ENCODE results near the gene TBCE. TPM values are rescaled to one million over a fixed set of nuclear protein-coding genes. Genes with fewer than 3 reads are reported as not detected.

Gene TBCE
- total RNA-seq, 4 donors from 2014 or later, result 38.0 to 50.3 (median 44.8) TPM

- Histone ChIP-seq H3K27ac (no peak overlapping the region), H3K4me3 (replicated peaks in 1 of 3) (no peak overlapping the region), H3K36me3 (no peaks in the 10 kb centered on the region), H3K27me3 (no peaks in the 10 kb centered on the region), H3K9me3 (no peaks in the 10 kb centered on the region), H3K4me1 (peaks cover 12 to 24% of the 10 kb centered on the region in 2 donors)
- intact Hi-C loops (cut with DNase I), result loop anchor here (5.0 kb wide), 2 partner anchors 90 to 165 kb away; partner anchors contain the start of genes ARID4B and GGPS1
- peak; percentile 68 to 70 for DNase-seq
- WGBS, 2 donors, result 34 to 37% methylated on average over 8 of the region's 8 CpGs
- TF ChIP-seq, protein P1, sequence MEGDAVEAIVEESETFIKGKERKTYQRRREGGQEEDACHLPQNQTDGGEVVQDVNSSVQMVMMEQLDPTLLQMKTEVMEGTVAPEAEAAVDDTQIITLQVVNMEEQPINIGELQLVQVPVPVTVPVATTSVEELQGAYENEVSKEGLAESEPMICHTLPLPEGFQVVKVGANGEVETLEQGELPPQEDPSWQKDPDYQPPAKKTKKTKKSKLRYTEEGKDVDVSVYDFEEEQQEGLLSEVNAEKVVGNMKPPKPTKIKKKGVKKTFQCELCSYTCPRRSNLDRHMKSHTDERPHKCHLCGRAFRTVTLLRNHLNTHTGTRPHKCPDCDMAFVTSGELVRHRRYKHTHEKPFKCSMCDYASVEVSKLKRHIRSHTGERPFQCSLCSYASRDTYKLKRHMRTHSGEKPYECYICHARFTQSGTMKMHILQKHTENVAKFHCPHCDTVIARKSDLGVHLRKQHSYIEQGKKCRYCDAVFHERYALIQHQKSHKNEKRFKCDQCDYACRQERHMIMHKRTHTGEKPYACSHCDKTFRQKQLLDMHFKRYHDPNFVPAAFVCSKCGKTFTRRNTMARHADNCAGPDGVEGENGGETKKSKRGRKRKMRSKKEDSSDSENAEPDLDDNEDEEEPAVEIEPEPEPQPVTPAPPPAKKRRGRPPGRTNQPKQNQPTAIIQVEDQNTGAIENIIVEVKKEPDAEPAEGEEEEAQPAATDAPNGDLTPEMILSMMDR (IDR thresholded peaks at IDR 0.05), result peak; percentile 47 to 93 (median 86)
- TF ChIP-seq POLR2A (IDR thresholded peaks at IDR 0.05), result no peak
Measured at GRCh38 chr1:235417086-235417697, 50.0 kb downstream of the TBCE start.

DNA sequence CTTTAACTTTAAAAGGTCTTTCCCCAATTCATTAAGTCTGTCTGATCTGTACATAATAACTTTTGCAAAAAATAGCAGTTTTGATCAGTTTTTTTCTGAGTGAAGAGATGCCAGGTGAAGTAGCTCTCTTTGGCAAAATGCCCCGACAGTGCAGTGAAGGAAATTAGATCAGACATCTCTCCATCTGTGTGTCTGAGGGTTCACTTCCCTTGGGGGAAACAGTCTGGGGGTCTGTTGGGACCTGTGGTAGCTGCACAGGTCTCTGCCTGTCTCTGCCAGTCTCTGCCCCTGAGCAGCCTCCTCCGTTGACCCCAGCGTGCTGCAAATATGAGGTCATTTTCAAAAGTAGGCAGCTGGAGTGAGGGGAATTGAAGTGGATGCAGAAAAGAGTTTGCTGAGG, 54.5 kb downstream of the TBCE start:
- Histone ChIP-seq H3K4me1 (peaks cover 12 to 28% of the 10 kb centered on the region in 2 donors), H3K27ac (no peak overlapping the region), H3K9me3 (no peaks in the 10 kb centered on the region), H3K36me3 (no peaks in the 10 kb centered on the region), H3K4me3 (replicated peaks in 1 of 3) (no peak overlapping the region), H3K27me3 (no peaks in the 10 kb centered on the region)
- DNase-seq, result no peak
- intact Hi-C loops (cut with DNase I), result no loop called here
- WGBS, 2 donors, result 49 to 69% methylated on average over 3 of the region's 3 CpGs
- no peak for TF ChIP-seq POLR2A (IDR thresholded peaks at IDR 0.05)
- TF ChIP-seq, protein P1 (IDR thresholded peaks at IDR 0.05), result no peak

DNA sequence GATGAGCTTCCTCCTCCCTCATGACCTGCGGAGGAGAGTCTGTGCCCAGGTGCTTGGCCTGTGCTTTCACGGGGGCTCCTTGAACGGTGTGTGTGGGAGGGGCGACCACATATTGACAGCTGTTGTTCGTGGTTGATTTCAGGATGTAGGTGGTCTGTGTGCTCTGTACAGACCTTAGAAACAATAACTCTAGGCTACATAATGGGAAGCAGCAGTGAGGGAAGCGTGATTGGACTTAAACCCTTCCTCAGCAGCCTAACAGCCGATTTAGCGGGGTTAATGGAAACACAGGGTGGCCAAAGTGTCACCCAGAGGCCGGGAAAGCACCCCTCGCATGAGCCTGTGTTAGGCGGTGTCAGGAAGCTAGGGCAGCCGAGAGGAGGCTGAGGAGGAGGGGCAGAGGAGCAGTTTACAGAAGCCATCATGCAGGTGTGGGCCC, 56.0 kb downstream of the TBCE start:
- Histone ChIP-seq H3K9me3 (no peaks in the 10 kb centered on the region), H3K27ac (peak overlapping the region in 1 of 3 donors; percentile 32), H3K36me3 (no peaks in the 10 kb centered on the region), H3K4me1 (peaks cover 12 to 28% of the 10 kb centered on the region in 2 donors), H3K27me3 (no peaks in the 10 kb centered on the region), H3K4me3 (replicated peaks in 1 of 3) (no peak overlapping the region)
- 54 to 64% methylated on average over 12 of the region's 12 CpGs for WGBS, 2 donors
- intact Hi-C loops (cut with DNase I), result no loop called here
- DNase-seq, result no peak
- TF ChIP-seq, protein P1 (IDR thresholded peaks at IDR 0.05), result no peak
- no peak for TF ChIP-seq POLR2A (IDR thresholded peaks at IDR 0.05)

DNA sequence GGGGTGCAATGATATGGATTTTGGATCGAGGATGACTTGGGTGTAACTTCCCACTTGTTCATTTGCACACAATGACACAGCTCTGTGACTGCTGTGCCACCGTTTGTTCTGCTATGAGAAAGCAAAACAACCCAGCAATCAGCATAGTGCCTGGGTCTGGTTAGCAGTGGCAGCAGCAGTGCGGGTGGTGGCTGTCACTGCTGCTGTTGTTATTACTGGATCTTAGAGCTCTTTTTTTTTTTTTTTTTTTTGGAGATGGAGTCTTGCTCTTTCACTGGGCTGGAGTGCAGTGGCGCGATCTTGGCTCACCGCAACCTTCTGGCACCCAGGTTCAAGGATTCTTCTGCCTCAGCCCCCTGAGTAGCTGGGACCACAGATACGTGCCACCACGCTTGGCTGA, 56.9 kb downstream of the TBCE start:
- 22 to 43% methylated on average over 8 of the region's 8 CpGs for WGBS, 2 donors

GRCh38 chr1:235425357-235425756, 58.1 kb downstream of the TBCE start:
- WGBS, 2 donors, result 94 to 98% methylated on average over 9 of the region's 9 CpGs
- Histone ChIP-seq H3K9me3 (no peaks in the 10 kb centered on the region), H3K27me3 (no peaks in the 10 kb centered on the region), H3K4me3 (replicated peaks in 1 of 3) (no peak overlapping the region), H3K27ac (no peak overlapping the region), H3K36me3 (no peaks in the 10 kb centered on the region), H3K4me1 (peaks cover 0 to 15% of the 10 kb centered on the region in 2 donors)
- no peak for TF ChIP-seq POLR2A (IDR thresholded peaks at IDR 0.05)
- TF ChIP-seq, protein P1 (IDR thresholded peaks at IDR 0.05), result no peak
- intact Hi-C loops (cut with DNase I), result no loop called here
- no peak for DNase-seq

More for the DNA sequence above, 56.9 kb downstream of the TBCE start:
- Histone ChIP-seq H3K27ac (peak overlapping the region in 2 of 3 donors; percentile 4), H3K9me3 (no peaks in the 10 kb centered on the region), H3K4me3 (replicated peaks in 1 of 3) (no peak overlapping the region), H3K36me3 (no peaks in the 10 kb centered on the region), H3K4me1 (peaks cover 7 to 23% of the 10 kb centered on the region in 2 donors), H3K27me3 (no peaks in the 10 kb centered on the region)
- DNase-seq, result peak; percentile 68 to 73
- no peak for TF ChIP-seq POLR2A (IDR thresholded peaks at IDR 0.05)
- TF ChIP-seq, protein P1 (IDR thresholded peaks at IDR 0.05), result no peak
- intact Hi-C loops (cut with DNase I), result no loop called here
